Measurements from ENCODE around the gene KLRC1. TPM values are rescaled to one million over a fixed set of nuclear protein-coding genes. Genes with fewer than 3 reads are reported as not detected.

Gene KLRC1
- total RNA-seq = under 0.01 TPM in 1 of 2 replicates, not detected in the other
- polyA plus RNA-seq = not detected in 2 replicates
- polyA plus RNA-seq (2012) = not detected in 2 replicates
- polyA minus RNA-seq (ENCODE audit: low replicate concordance) = not detected in 2 replicates

DNA sequence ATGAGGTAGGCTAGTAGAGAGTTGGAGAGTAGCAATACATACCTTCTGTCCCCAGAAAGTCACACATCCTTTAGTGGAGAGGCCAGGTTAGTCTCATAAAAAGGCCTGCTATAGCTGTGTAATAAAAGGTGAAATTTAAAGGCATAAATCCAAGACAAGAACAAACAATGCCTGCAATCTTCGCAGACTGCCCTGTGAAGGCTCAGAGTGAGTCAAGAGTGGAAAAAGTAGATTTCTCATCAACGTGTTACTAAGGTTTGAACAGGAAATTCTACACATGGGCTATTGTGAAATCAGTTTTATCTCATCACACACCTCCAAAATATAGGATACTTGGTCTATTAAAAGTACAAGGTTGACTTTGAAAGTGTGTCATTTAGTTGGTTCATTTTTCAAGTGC is at the start of gene KLRC1:
Gene KLRC1, minus strand, starts transcription at position 222 of the 400 bp plus-strand sequence. CDS start 2,221 bp downstream, outside the sequence.
- no peaks in the 10 kb centered on the region for H3K36me3 ChIP-seq (ENCODE audit: control insufficient read depth, insufficient read depth, low read length)
- no peak within 1 kb of the TSS for H3K4me2 ChIP-seq (ENCODE audit: extremely low read depth, insufficient read depth, low read length)
- H3K4me1 ChIP-seq (ENCODE audit: control insufficient read depth, extremely low read depth, insufficient read depth, low read length) = no peaks in the 10 kb centered on the region
- no peak within 1 kb of the TSS for H3K4me3 ChIP-seq (replicated peaks in 1 of 4; ENCODE audit: control extremely low read depth in 1 of 4, insufficient read depth in 1 of 4, low read depth in 3 of 4, low read length in 4 of 4)
- no peaks in the 10 kb centered on the region for H3K27me3 ChIP-seq (ENCODE audit: control insufficient read depth, insufficient read depth, low read length)
- no peaks in the 10 kb centered on the region for H4K20me1 ChIP-seq (ENCODE audit: control insufficient read depth, extremely low read depth, insufficient read depth, low read length)
- TF ChIP-seq, protein P1, sequence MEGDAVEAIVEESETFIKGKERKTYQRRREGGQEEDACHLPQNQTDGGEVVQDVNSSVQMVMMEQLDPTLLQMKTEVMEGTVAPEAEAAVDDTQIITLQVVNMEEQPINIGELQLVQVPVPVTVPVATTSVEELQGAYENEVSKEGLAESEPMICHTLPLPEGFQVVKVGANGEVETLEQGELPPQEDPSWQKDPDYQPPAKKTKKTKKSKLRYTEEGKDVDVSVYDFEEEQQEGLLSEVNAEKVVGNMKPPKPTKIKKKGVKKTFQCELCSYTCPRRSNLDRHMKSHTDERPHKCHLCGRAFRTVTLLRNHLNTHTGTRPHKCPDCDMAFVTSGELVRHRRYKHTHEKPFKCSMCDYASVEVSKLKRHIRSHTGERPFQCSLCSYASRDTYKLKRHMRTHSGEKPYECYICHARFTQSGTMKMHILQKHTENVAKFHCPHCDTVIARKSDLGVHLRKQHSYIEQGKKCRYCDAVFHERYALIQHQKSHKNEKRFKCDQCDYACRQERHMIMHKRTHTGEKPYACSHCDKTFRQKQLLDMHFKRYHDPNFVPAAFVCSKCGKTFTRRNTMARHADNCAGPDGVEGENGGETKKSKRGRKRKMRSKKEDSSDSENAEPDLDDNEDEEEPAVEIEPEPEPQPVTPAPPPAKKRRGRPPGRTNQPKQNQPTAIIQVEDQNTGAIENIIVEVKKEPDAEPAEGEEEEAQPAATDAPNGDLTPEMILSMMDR (conservative IDR thresholded peaks at IDR 0.05 in 1 of 2, IDR thresholded peaks at IDR 0.05 in 1 of 2; ENCODE audit: low read depth in 1 of 2, low read length in 2 of 2) = no peak
- no peak for TF ChIP-seq EZH2 (IDR thresholded peaks at IDR 0.05; ENCODE audit: low read length, missing control alignments)
- H3K9me3 ChIP-seq (ENCODE audit: control insufficient read depth, insufficient read depth, low read depth, low read length) = no peaks in the 10 kb centered on the region
- no peaks in the 10 kb centered on the region for H3K79me2 ChIP-seq (ENCODE audit: control insufficient read depth, insufficient read depth, low read length)
- no peak within 1 kb of the TSS for H2AFZ ChIP-seq (ENCODE audit: low read length)
- no peak within 1 kb of the TSS for H3K9ac ChIP-seq (ENCODE audit: insufficient read depth, low read length)
- DNase-seq (ENCODE audit: low read depth in 2 of 2) = no peak
- H3K27ac ChIP-seq (ENCODE audit: insufficient read depth, low read length) = no peak within 1 kb of the TSS

DNA sequence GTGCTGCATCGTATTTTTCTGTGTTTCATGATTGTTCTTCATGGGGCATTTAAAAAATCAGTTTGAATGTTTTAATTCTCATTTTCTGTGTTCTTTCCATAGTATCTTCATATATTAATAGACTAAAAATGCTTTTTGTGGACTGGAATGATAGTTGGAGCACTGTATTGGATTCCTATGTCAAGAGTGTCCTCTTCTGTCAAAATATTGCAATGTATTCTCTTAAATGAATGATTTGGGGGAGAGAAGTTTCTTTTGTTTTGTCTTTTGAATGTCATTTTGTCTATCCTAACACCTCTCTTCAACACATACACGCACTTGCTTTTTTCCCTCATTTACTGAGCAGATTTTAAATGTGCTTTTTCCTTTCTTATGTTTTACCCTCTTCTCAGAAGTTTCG is 47.9 kb upstream of the KLRC1 start:
- H3K36me3 ChIP-seq (ENCODE audit: control insufficient read depth, insufficient read depth, low read length) = no peaks in the 10 kb centered on the region
- H2AFZ ChIP-seq (ENCODE audit: low read length) = no peak overlapping the region
- no peaks in the 10 kb centered on the region for H3K79me2 ChIP-seq (ENCODE audit: control insufficient read depth, insufficient read depth, low read length)
- H3K9me3 ChIP-seq (ENCODE audit: control insufficient read depth, insufficient read depth, low read depth, low read length) = no peaks in the 10 kb centered on the region
- TF ChIP-seq, protein P1 (conservative IDR thresholded peaks at IDR 0.05 in 1 of 2, IDR thresholded peaks at IDR 0.05 in 1 of 2; ENCODE audit: low read depth in 1 of 2, low read length in 2 of 2) = peak in 1 of 2 donors; percentile 43
- TF ChIP-seq EZH2 (IDR thresholded peaks at IDR 0.05; ENCODE audit: low read length, missing control alignments) = no peak
- H3K27me3 ChIP-seq (ENCODE audit: control insufficient read depth, insufficient read depth, low read length) = no peaks in the 10 kb centered on the region
- no peaks in the 10 kb centered on the region for H4K20me1 ChIP-seq (ENCODE audit: control insufficient read depth, extremely low read depth, insufficient read depth, low read length)
- no peak overlapping the region for H3K4me3 ChIP-seq (replicated peaks in 1 of 4; ENCODE audit: control extremely low read depth in 1 of 4, insufficient read depth in 1 of 4, low read depth in 3 of 4, low read length in 4 of 4)
- H3K4me2 ChIP-seq (ENCODE audit: extremely low read depth, insufficient read depth, low read length) = no peak overlapping the region
- peak; percentile 0 to 44 for DNase-seq (ENCODE audit: low read depth in 2 of 2)
- H3K4me1 ChIP-seq (ENCODE audit: control insufficient read depth, extremely low read depth, insufficient read depth, low read length) = no peaks in the 10 kb centered on the region
- H3K27ac ChIP-seq (ENCODE audit: insufficient read depth, low read length) = no peak overlapping the region
- H3K9ac ChIP-seq (ENCODE audit: insufficient read depth, low read length) = no peak overlapping the region

DNA sequence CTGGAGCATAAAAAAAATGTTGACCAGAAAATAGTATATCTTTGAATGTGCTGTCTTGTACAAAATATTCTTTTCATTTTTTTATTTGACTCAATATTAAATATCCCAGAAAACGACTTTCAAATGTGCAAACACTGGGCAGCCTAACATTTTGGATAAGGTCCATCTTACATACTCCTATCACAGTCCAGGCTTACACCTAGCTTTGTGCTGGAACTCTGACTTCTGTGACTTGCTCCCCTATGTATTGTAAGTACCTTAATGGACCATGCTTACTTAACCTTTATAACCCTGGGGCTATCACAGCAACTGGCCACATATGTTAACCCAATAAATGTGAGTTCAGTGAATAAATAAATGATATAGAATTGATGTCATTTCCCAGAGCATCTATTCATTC is 44.9 kb upstream of the KLRC1 start:
- Histone ChIP-seq H3K4me3 (replicated peaks in 1 of 4; ENCODE audit: control extremely low read depth in 1 of 4, insufficient read depth in 1 of 4, low read depth in 3 of 4, low read length in 4 of 4) (no peak overlapping the region), H4K20me1 (ENCODE audit: control insufficient read depth, extremely low read depth, insufficient read depth, low read length) (no peaks in the 10 kb centered on the region), H3K27ac (ENCODE audit: insufficient read depth, low read length) (no peak overlapping the region), H3K4me2 (ENCODE audit: extremely low read depth, insufficient read depth, low read length) (no peak overlapping the region), H3K27me3 (ENCODE audit: control insufficient read depth, insufficient read depth, low read length) (no peaks in the 10 kb centered on the region), H3K79me2 (ENCODE audit: control insufficient read depth, insufficient read depth, low read length) (no peaks in the 10 kb centered on the region), H3K9ac (ENCODE audit: insufficient read depth, low read length) (no peak overlapping the region), H2AFZ (ENCODE audit: low read length) (no peak overlapping the region), H3K9me3 (ENCODE audit: control insufficient read depth, insufficient read depth, low read depth, low read length) (no peaks in the 10 kb centered on the region), H3K4me1 (ENCODE audit: control insufficient read depth, extremely low read depth, insufficient read depth, low read length) (no peaks in the 10 kb centered on the region), H3K36me3 (ENCODE audit: control insufficient read depth, insufficient read depth, low read length) (no peaks in the 10 kb centered on the region)
- TF ChIP-seq EZH2 (IDR thresholded peaks at IDR 0.05; ENCODE audit: low read length, missing control alignments) = no peak
- TF ChIP-seq, protein P1 (conservative IDR thresholded peaks at IDR 0.05 in 1 of 2, IDR thresholded peaks at IDR 0.05 in 1 of 2; ENCODE audit: low read depth in 1 of 2, low read length in 2 of 2) = no peak
- no peak for DNase-seq (ENCODE audit: low read depth in 2 of 2)
